HEK293 (cell line): ENCODE results near the gene UACA.

ENCODE experiments used
- CTCF ChIA-PET: fragments of 350-600 bp; formaldehyde crosslinking; extraction: SDS; loops from one replicate; lab custom pipeline; 2021; ENCODE audit warnings: antibody characterized with exemption; lab: Yijun Ruan, JAX
- POLR2A ChIA-PET: fragments of 300-600 bp; formaldehyde crosslinking; extraction: SDS; loops from one replicate; lab custom pipeline; 2020; ENCODE audit warnings: antibody characterized with exemption, inconsistent platforms; lab: Yijun Ruan, JAX
- H3K27ac ChIP-seq: fragments of 200-500 bp; sonication (Bioruptor generic); 2 replicates; pipeline ENCODE4 v1.5.1; 2014; ENCODE audit warnings: low read depth, low read length, control low read depth, inconsistent platforms; ENCODE audit errors: extremely low read depth
- H3K36me3 ChIP-seq, 2 experiments: fragments of 200-500 bp in 1 of 2; sonication (Bioruptor generic) in 1 of 2; 1 replicate in 1 of 2; 2 replicates in 1 of 2; pipeline ENCODE4 v1.5.1; 2014 to 2017; ENCODE audit warnings: inconsistent platforms in 2 of 2, low read length in 2 of 2; ENCODE audit not compliant: control insufficient read depth in 2 of 2, insufficient read depth in 1 of 2
- H3K4me1 ChIP-seq: fragments of 200-500 bp; sonication (Bioruptor generic); 2 replicates; pipeline ENCODE4 v1.5.1; 2014; ENCODE audit warnings: mild to moderate bottlenecking, low read length, inconsistent platforms; ENCODE audit not compliant: control insufficient read depth, insufficient read depth
- H3K4me3 ChIP-seq: 2 replicates; pipeline ENCODE4 v1.5.1; 2011; ENCODE audit warnings: low read depth, mild to moderate bottlenecking, control low read depth, low read length, moderate library complexity
- H3K9me3 ChIP-seq: fragments of 200-500 bp; sonication (Bioruptor generic); 2 replicates; pipeline ENCODE4 v1.5.1; 2014; ENCODE audit warnings: low read depth, low read length, inconsistent platforms; ENCODE audit not compliant: control insufficient read depth, insufficient read depth
- BCL6B ChIP-seq: fragments of 450-650 bp; formaldehyde crosslinking; IDR thresholded peaks from 2 replicates; pipeline ENCODE4 v1.5.1; 2017; ENCODE audit warnings: missing biosample characterization, missing genetic modification characterization
- CTCF ChIP-seq: fragments of 450-650 bp; formaldehyde crosslinking; IDR thresholded peaks from 2 replicates; pipeline ENCODE4 v1.5.1; 2016; ENCODE audit warnings: missing biosample characterization, missing genetic modification characterization
- PRDM2 ChIP-seq: fragments of 450-650 bp; formaldehyde crosslinking; IDR thresholded peaks from 2 replicates; pipeline ENCODE4 v1.5.1; 2016; ENCODE audit warnings: missing biosample characterization, missing genetic modification characterization, borderline replicate concordance
- RBAK ChIP-seq: fragments of 450-650 bp; formaldehyde crosslinking; IDR thresholded peaks from 2 replicates; pipeline ENCODE4 v1.5.1; 2016; ENCODE audit warnings: missing biosample characterization, missing genetic modification characterization
- ZBTB7A ChIP-seq: fragments of 450-650 bp; formaldehyde crosslinking; IDR thresholded peaks from 2 replicates; pipeline ENCODE4 v1.5.1; 2016; ENCODE audit warnings: low read depth, missing biosample characterization, missing genetic modification characterization
- ZFHX2 ChIP-seq: fragments of 450-650 bp; formaldehyde crosslinking; conservative IDR thresholded peaks from 2 replicates; pipeline ENCODE4 v1.5.1; 2016; ENCODE audit warnings: missing biosample characterization, missing genetic modification characterization
- ZFP3 ChIP-seq: fragments of 450-650 bp; formaldehyde crosslinking; IDR thresholded peaks from 2 replicates; pipeline ENCODE4 v1.5.1; 2016; ENCODE audit warnings: low read depth, missing biosample characterization, missing genetic modification characterization
- ZFP41 ChIP-seq: fragments of 450-650 bp; formaldehyde crosslinking; IDR thresholded peaks from 2 replicates; pipeline ENCODE4 v1.5.1; 2016; ENCODE audit warnings: missing biosample characterization, missing genetic modification characterization, borderline replicate concordance
- ZNF280D ChIP-seq: fragments of 450-650 bp; formaldehyde crosslinking; IDR thresholded peaks from 2 replicates; pipeline ENCODE4 v1.5.1; 2016; ENCODE audit warnings: missing biosample characterization, missing genetic modification characterization
- ZNF623 ChIP-seq: fragments of 450-650 bp; formaldehyde crosslinking; IDR thresholded peaks from 2 replicates; pipeline ENCODE4 v1.5.1; 2016; ENCODE audit warnings: missing biosample characterization, missing genetic modification characterization
- ZNF626 ChIP-seq: fragments of 450-650 bp; sonication (Bioruptor Pico); formaldehyde crosslinking; IDR thresholded peaks from 2 replicates; pipeline ENCODE4 v1.5.1; 2018; ENCODE audit warnings: missing biosample characterization, missing genetic modification characterization, inconsistent platforms

UACA gene

GRCh38 chr15:70795311-70795665 lies 31.9 kb upstream of the UACA start (continued):
- no peak for TF ChIP-seq CTCF (tag by site-specific recombination)
- TF ChIP-seq ZBTB7A (tag by site-specific recombination) = no peak

GRCh38 chr15:70794596-70795310 lies 31.4 kb upstream of the UACA start:
- Histone ChIP-seq H3K36me3 (no peaks in the 10 kb centered on the region), H3K4me3 (no peak overlapping the region), H3K27ac (0 out of 2 replicates have a peak overlapping the region, but pooled peaks have one; percentile 6), H3K9me3 (no peaks in the 10 kb centered on the region), H3K4me1 (peaks cover 4% of the 10 kb centered on the region; the same call in 1 of the 2 replicates)
- no peak for TF ChIP-seq BCL6B (tag by site-specific recombination)
- TF ChIP-seq ZFHX2 (tag by site-specific recombination) = 0 out of 2 replicates have a peak, but pooled peaks have one; percentile 8
- POLR2A ChIA-PET = interaction anchor here (1.2 kb wide), 1 partner anchor 31 kb away, joined by 3 read pairs; the partner anchor contains the start of gene UACA
- CTCF ChIA-PET = interaction anchor here (0.5 to 1.1 kb wide), 4 partner anchors 16 to 1806 kb away, joined by 3 to 4 read pairs (median 4); no protein-coding TSS in a partner anchor

GRCh38 chr15:70793694-70794093 lies 30.3 kb upstream of the UACA start:
- TF ChIP-seq ZNF626 (tag by site-specific recombination) = no peak
- TF ChIP-seq ZNF623 (tag by site-specific recombination) = no peak
- no peak for TF ChIP-seq ZFP41 (tag by site-specific recombination)
- no peak for TF ChIP-seq PRDM2
- no peak for TF ChIP-seq ZNF280D (tag by site-specific recombination)
- TF ChIP-seq RBAK (tag by site-specific recombination) = no peak
- no peak for TF ChIP-seq ZFP3 (tag by site-specific recombination)
- POLR2A ChIA-PET = no interaction called here
- H3K27ac ChIP-seq = no peak overlapping the region

More at GRCh38 chr15:70793694-70794093, 30.3 kb upstream of the UACA start:
- Histone ChIP-seq H3K4me1 (peaks cover 4% of the 10 kb centered on the region; the same call in 1 of the 2 replicates), H3K4me3 (no peak overlapping the region), H3K9me3 (no peaks in the 10 kb centered on the region), H3K36me3 (no peaks in the 10 kb centered on the region)
- CTCF ChIA-PET = interaction anchor here (0.7 to 0.8 kb wide), 2 partner anchors 71 to 1010 kb away, joined by 3 to 4 read pairs; no protein-coding TSS in a partner anchor
